Bronchial epithelial cell (primary cell): ENCODE measurements around the gene ABCA3. TPM values are rescaled to one million over a fixed set of nuclear protein-coding genes. Genes with fewer than 3 reads are reported as not detected.

Experiments
- DNase-seq: peaks from one replicate; pipeline ENCODE4 v3.0.0-alpha.2; 2010; ENCODE audit warnings: low read depth
- FAIRE-seq: peaks from 2 replicates; lab custom pipeline; 2011; peaks lifted over from hg19 to GRCh38; lab: Jason Lieb, UNC
- H3K27me3 ChIP-seq: 2 replicates; pipeline ENCODE4 v1.5.1; 2011; ENCODE audit warnings: low read length; ENCODE audit not compliant: control insufficient read depth, insufficient read depth
- H3K36me3 ChIP-seq: 2 replicates; pipeline ENCODE4 v1.5.1; 2011; ENCODE audit warnings: low read length; ENCODE audit not compliant: control insufficient read depth, insufficient read depth
- H3K4me3 ChIP-seq: 2 replicates; pipeline ENCODE4 v1.5.1; 2011; ENCODE audit warnings: mild to moderate bottlenecking, low read depth, low read length, control low read depth
- total RNA-seq: library from RNA; depleted of rRNA; stranded (reverse); fragments of >200 nt; gene quantifications from 2 replicates; pipeline ENCODE4 v1.2.1, GENCODE V29; 2014
- TF ChIP-seq, protein P1 (sequence below): IDR thresholded peaks from 2 replicates; pipeline ENCODE4 v1.5.1; 2011; ENCODE audit warnings: mild to moderate bottlenecking, moderate library complexity, low read length, control low read depth, inconsistent platforms; ENCODE audit not compliant: insufficient read depth, severe bottlenecking

The ABCA3 gene
- total RNA-seq, 1 donor from 2014 or later, result under 0.01 TPM

DNA sequence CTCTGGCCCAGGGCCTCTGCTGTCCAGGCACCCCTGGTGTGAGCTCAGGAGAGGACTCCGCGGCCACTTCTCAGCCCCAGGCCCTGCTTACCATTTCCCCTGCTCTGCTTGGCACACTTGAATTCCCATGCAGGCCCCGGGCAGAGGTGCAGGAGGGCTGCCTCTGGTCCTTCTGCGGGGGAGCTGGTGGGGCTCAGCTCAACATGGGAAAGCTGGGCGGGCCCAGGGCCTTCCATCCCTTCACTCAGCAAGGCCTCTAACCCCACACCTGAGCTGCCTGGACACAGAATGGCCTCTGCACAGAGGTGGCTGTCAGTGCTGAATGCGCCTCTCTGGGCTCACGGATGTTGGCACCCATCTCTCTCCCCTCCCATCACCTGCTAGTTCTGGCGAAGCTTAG lies 60.1 kb downstream of the ABCA3 start:
- FAIRE-seq (no peak), DNase-seq (no peak)
- no peaks in the 10 kb centered on the region for H3K36me3 ChIP-seq
- peaks cover 3% of the 10 kb centered on the region for H3K27me3 ChIP-seq
- TF ChIP-seq, protein P1, sequence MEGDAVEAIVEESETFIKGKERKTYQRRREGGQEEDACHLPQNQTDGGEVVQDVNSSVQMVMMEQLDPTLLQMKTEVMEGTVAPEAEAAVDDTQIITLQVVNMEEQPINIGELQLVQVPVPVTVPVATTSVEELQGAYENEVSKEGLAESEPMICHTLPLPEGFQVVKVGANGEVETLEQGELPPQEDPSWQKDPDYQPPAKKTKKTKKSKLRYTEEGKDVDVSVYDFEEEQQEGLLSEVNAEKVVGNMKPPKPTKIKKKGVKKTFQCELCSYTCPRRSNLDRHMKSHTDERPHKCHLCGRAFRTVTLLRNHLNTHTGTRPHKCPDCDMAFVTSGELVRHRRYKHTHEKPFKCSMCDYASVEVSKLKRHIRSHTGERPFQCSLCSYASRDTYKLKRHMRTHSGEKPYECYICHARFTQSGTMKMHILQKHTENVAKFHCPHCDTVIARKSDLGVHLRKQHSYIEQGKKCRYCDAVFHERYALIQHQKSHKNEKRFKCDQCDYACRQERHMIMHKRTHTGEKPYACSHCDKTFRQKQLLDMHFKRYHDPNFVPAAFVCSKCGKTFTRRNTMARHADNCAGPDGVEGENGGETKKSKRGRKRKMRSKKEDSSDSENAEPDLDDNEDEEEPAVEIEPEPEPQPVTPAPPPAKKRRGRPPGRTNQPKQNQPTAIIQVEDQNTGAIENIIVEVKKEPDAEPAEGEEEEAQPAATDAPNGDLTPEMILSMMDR, result no peak
- H3K4me3 ChIP-seq, result no peak overlapping the region

DNA sequence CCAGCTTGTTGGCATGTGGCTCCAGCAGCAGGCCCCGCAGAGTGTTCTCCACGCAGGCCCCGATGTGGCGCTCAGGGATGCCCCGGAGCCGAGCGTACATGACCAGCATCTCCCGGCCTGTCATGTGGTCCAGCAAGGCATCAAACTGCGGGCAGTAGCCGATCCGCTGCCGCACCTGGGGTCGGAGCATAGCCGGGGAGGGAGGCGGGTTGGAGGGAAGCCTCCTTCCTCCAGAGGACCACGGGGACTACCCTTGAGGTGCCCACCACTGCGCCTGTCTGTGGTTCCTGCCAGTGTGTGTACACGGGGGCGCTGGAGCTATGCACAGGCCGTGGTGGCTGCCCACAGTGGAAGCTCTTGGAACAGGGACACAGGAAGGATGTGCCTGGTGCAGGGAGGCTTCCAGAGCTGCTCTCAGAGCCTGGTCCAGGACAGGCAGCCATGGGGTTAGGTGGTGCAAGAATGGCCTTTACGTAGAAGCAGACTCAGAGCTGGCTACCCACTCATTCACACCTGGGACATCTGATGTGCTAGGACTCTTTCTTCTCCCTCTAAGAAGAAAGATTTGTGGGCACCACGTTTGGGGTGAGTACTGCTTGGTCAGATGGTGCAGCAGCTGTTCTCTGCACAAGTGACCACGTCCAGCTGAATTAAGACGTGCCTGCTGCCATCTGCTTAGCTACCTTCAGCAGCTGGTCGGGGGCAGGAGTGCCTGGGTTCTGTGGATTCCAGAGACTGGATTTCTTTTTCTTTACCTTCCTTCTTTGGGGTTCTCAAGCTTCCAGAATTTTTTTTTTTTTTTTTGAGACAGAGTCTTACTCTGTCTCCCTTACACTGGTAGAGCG lies 61.4 kb downstream of the ABCA3 start:
- peaks cover 3% of the 10 kb centered on the region for H3K27me3 ChIP-seq
- H3K4me3 ChIP-seq, result no peak overlapping the region
- DNase-seq (no peak), FAIRE-seq (peak; percentile 66)
- no peaks in the 10 kb centered on the region for H3K36me3 ChIP-seq
- TF ChIP-seq, protein P1, result no peak

DNA sequence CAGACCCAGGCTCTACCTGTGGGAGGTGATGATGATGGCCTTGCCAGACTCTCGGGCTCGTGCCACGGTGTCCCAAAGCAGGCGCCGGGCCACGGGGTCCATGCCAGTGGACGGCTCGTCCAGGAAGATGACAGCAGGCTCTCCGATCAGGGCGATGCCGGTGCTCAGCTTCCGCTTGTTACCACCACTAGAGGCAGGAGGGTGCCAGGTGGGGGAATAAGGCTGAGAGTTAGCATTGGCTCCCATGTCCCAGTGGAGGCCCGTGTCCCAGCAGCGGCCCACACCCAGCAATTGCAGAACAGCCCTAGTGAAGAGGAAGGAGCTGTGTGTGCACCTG lies 62.3 kb downstream of the ABCA3 start:
- FAIRE-seq, result no peak
- H3K4me3 ChIP-seq, result no peak overlapping the region
- DNase-seq, result no peak
- H3K36me3 ChIP-seq, result no peaks in the 10 kb centered on the region
- TF ChIP-seq, protein P1, result peak; percentile 5
- H3K27me3 ChIP-seq, result peaks cover 3% of the 10 kb centered on the region

DNA sequence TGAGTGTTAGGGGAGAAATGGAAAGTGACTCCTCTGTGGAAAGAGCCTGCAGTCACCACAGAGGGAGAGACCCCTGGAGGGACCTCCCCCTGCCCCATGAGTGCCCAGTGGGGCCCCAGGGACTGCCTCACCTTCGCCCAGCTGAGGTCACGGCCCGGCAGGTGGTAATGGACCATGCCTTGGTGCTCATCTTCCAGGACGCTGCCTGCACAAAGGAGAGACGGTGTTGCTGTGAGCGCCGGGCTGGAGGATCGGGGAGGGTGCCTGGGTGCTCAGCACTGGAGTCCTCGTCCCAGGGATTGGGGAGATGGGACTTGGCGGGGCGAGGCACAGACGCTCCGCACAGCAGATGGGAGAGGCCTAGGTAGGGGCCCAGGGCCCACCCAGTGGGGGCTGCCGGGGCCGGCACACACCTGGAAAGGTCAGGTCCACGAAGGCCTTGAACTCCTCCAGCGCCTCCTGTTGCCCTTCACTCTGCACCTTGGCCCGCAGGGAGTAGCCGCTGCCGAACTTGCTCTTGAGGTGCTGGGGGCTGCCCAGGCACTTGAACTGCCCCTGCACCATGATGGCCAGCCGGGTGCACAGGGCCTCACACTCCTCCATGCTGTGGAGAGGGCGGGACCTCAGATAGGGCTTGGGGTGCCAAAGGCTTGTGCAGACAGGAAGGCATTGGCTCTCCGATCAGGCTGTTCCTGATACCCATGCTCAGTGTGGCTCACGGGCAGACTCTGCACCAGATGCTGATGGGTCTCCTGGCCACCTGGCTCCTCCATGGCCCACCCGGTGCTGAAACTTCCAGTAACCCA lies 62.9 kb downstream of the ABCA3 start:
- Histone ChIP-seq H3K4me3 (no peak overlapping the region), H3K27me3 (peaks cover 3% of the 10 kb centered on the region), H3K36me3 (no peaks in the 10 kb centered on the region)
- TF ChIP-seq, protein P1, result no peak
- FAIRE-seq (no peak), DNase-seq (no peak)

DNA sequence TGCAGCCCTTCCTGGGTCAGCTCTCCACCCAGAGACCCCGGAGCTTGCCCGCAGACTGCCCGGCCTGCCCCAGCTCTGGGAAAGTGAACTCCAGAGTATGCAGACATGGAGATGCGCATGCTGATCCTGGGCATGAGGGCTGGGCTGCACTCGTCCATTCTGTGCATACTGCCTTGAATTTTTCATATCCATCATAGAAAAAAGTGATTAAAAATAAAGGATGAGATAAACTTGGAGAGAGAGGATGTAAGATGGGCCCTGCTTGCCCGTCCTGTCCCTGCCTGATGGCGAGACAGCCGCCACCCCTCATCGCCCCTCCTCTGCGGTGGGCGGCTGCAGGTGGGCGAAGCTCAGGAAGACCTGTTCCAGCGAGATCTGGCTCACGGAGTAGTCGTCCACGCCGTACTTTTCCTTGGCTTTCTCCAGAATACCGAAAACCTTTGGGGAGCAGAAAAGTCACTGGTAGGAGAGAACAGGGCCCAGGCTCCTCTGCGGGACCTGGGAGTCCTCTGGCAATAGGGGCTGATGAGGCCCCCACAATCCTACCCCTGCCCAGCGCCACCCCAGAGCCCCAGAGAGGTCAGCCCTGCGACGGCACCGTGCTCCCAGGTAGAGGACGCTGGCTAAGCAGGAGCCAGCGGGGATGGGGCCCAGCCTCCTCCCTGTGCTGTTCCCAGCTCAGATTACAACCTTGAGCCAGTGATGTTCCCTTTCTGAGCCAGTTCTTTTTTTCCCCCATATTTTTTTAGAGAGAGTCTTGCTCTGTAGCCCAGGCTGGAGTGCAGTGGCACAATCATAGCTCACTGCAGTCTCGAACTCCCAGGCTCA lies 63.9 kb downstream of the ABCA3 start:
- TF ChIP-seq, protein P1, result no peak
- no peaks in the 10 kb centered on the region for H3K36me3 ChIP-seq
- no peak overlapping the region for H3K4me3 ChIP-seq
- DNase-seq (no peak), FAIRE-seq (no peak)
- H3K27me3 ChIP-seq, result peaks cover 3% of the 10 kb centered on the region
